Neural crest cell (in vitro differentiated cells): ENCODE data around the gene ZNF174. TPM values are rescaled to one million over a fixed set of nuclear protein-coding genes. Genes with fewer than 3 reads are reported as not detected.

Experiments
- DNase-seq: peaks from one replicate; pipeline ENCODE4 v3.0.0; 2021; ENCODE audit warnings: low read depth, mixed read lengths, low spot score
- H3K27ac Mint-ChIP-seq: one replicate; pipeline ENCODE4 v1.8.0; 2021; ENCODE audit warnings: mild to moderate bottlenecking, mixed read lengths; ENCODE audit not compliant: unreplicated experiment
- H3K27me3 Mint-ChIP-seq: 2 replicates; pipeline ENCODE4 v1.8.0; 2021; ENCODE audit warnings: low read depth, mild to moderate bottlenecking, mixed read lengths
- H3K36me3 Mint-ChIP-seq: 2 replicates; pipeline ENCODE4 v1.8.0; 2021; ENCODE audit warnings: low read depth, mild to moderate bottlenecking, mixed read lengths
- H3K4me1 Mint-ChIP-seq: 2 replicates; pipeline ENCODE4 v1.8.0; 2021; ENCODE audit warnings: mixed read lengths
- H3K4me3 Mint-ChIP-seq: one replicate; pipeline ENCODE4 v1.8.0; 2021; ENCODE audit warnings: mild to moderate bottlenecking, mixed read lengths
- H3K9me3 Mint-ChIP-seq: 2 replicates; pipeline ENCODE4 v1.8.0; 2021; ENCODE audit warnings: mixed read lengths
- total RNA-seq: library from RNA; stranded (reverse); gene quantifications from 2 replicates; pipeline ENCODE4 v1.2.1, GENCODE V29; 2021
- TF ChIP-seq, protein P1 (sequence below): fragments of 200-600 bp; sonication (generic); conservative IDR thresholded peaks from 2 replicates; pipeline ENCODE4 v1.5.0; 2021; ENCODE audit warnings: antibody characterized with exemption, mild to moderate bottlenecking

Gene ZNF174
- total RNA-seq, 1 donor from 2014 or later = 15.5 TPM

DNA sequence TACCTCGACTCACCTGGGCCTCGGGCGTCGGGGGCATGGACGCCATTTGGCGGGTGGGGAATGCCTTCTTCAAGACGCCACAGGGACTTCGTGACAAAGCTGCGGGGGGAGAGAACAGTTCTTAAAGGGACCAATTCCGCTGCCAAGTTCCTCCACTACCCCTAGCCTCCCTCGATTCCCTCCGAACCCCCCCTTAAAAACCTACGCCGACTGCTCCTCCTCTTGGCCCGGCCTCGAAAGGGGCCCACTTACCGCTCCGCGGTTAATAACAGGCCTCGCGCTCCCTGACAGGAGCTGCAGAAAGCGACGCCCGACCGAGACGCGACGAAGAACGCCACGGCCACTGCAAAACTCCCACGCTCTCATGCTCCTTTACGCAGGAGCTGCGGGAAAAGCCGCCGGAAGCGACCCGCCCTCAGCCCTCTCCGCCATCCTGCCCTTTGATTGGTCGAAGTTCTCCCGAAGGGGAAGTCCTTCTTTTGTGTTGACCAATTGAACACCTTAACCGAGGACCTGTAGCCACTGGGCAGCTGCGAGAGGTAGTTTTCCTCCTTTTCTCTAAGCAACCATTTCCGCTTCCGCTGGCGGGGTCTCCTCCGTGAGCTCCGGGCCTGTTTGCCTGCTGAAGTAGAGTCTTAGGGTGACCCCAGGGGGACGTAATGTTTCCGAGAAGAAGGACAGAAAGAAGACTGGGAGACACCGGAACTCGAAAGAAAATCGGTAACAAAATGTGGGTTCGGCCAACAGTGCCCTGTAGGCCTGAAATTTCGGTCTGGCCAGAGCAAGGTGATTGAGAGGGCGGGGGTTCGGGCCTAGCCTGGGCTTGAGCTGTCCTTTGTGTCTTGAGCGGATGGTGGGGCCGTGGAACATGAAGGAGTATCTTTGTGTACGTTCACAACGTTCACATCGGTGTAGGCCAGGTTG lies 42.4 kb downstream of the ZNF174 start, which contains the start of the genes NAA60 and ZNF597:
NAA60 (plus strand) TSS at position 573 of the 924 bp plus-strand sequence. CDS start 32,548 bp downstream, outside the sequence.
ZNF597 (minus strand) TSS at position 397 of the 924 bp plus-strand sequence; CDS start at position 46, 351 bp downstream.
- DNase-seq = peak; percentile 54
- H3K36me3 Mint-ChIP-seq = peaks cover 22% of the 10 kb centered on the region
- H3K27ac Mint-ChIP-seq = peak within 1 kb of the TSS; percentile 97
- peaks cover 16% of the 10 kb centered on the region for H3K4me1 Mint-ChIP-seq
- TF ChIP-seq, protein P1, sequence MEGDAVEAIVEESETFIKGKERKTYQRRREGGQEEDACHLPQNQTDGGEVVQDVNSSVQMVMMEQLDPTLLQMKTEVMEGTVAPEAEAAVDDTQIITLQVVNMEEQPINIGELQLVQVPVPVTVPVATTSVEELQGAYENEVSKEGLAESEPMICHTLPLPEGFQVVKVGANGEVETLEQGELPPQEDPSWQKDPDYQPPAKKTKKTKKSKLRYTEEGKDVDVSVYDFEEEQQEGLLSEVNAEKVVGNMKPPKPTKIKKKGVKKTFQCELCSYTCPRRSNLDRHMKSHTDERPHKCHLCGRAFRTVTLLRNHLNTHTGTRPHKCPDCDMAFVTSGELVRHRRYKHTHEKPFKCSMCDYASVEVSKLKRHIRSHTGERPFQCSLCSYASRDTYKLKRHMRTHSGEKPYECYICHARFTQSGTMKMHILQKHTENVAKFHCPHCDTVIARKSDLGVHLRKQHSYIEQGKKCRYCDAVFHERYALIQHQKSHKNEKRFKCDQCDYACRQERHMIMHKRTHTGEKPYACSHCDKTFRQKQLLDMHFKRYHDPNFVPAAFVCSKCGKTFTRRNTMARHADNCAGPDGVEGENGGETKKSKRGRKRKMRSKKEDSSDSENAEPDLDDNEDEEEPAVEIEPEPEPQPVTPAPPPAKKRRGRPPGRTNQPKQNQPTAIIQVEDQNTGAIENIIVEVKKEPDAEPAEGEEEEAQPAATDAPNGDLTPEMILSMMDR = no peak
- H3K27me3 Mint-ChIP-seq = no peaks in the 10 kb centered on the region
- peak within 1 kb of the TSS; percentile 100 for H3K4me3 Mint-ChIP-seq
- peaks cover 7% of the 10 kb centered on the region for H3K9me3 Mint-ChIP-seq

GRCh38 chr16:3444032-3444388 lies 43.0 kb downstream of the ZNF174 start:
- Mint-ChIP-seq H3K27ac (peak overlapping the region; percentile 97), H3K9me3 (peaks cover 7% of the 10 kb centered on the region), H3K4me1 (peaks cover 16% of the 10 kb centered on the region), H3K4me3 (peak overlapping the region; percentile 100), H3K27me3 (no peaks in the 10 kb centered on the region), H3K36me3 (peaks cover 22% of the 10 kb centered on the region)
- TF ChIP-seq, protein P1 = no peak
- no peak for DNase-seq

DNA sequence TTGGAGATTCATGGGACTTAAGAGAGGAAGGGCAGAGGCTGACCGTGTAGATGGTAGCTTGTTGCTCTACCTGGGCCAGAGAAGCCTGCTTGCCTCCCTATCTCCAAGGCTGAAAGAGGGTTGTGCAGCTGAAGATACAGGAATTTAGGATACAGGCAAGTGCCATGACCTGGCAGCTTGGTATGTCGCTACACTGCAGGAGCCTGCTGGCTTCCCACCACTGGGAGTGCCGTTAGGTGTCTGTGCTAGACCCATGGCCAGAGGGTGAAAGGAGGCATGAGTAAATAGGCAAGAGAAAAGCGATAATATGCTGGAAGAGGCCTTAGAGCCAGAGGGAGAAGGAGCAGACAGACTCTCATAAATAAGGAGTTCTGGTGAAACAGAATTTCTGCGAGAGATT lies 53.1 kb downstream of the ZNF174 start:
- no peak overlapping the region for H3K27ac Mint-ChIP-seq
- TF ChIP-seq, protein P1 = no peak
- no peak for DNase-seq
- peak overlapping the region; percentile 67 for H3K4me3 Mint-ChIP-seq
- no peaks in the 10 kb centered on the region for H3K27me3 Mint-ChIP-seq
- peaks cover 5% of the 10 kb centered on the region for H3K36me3 Mint-ChIP-seq
- H3K9me3 Mint-ChIP-seq = no peaks in the 10 kb centered on the region
- peaks cover 18% of the 10 kb centered on the region for H3K4me1 Mint-ChIP-seq

- H3K36me3 Mint-ChIP-seq = peaks cover 2% of the 10 kb centered on the region
- peak overlapping the region; percentile 67 for H3K4me3 Mint-ChIP-seq
- H3K27me3 Mint-ChIP-seq = no peaks in the 10 kb centered on the region
- H3K27ac Mint-ChIP-seq = no peak overlapping the region
- TF ChIP-seq, protein P1 = no peak
- peaks cover 24% of the 10 kb centered on the region for H3K4me1 Mint-ChIP-seq
- H3K9me3 Mint-ChIP-seq = no peaks in the 10 kb centered on the region
- no peak for DNase-seq
Measured at GRCh38 chr16:3454631-3455147, 53.7 kb downstream of the ZNF174 start.

GRCh38 chr16:3457434-3458252 lies 56.6 kb downstream of the ZNF174 start:
- H3K27me3 Mint-ChIP-seq = no peaks in the 10 kb centered on the region
- peak overlapping the region; percentile 81 for H3K4me3 Mint-ChIP-seq
- H3K4me1 Mint-ChIP-seq = peaks cover 45% of the 10 kb centered on the region
- no peaks in the 10 kb centered on the region for H3K36me3 Mint-ChIP-seq
- DNase-seq = peak; percentile 81
- peak overlapping the region; percentile 87 for H3K27ac Mint-ChIP-seq
- TF ChIP-seq, protein P1 = peak; percentile 60
- H3K9me3 Mint-ChIP-seq = no peaks in the 10 kb centered on the region
